GM18511 (cell line): Measurements from ENCODE around the gene ARHGAP6.
A peak's percentile ranks its signal among the peaks of the same experiment; 100 is the strongest.

Experiments used
- ATAC-seq: cut with Tn5 transposase; IDR thresholded peaks from one replicate; pipeline ENCODE4 v1.9.1; 2021; ENCODE audit warnings: mild to moderate bottlenecking, moderate library complexity; ENCODE audit not compliant: unreplicated experiment

Gene ARHGAP6

DNA sequence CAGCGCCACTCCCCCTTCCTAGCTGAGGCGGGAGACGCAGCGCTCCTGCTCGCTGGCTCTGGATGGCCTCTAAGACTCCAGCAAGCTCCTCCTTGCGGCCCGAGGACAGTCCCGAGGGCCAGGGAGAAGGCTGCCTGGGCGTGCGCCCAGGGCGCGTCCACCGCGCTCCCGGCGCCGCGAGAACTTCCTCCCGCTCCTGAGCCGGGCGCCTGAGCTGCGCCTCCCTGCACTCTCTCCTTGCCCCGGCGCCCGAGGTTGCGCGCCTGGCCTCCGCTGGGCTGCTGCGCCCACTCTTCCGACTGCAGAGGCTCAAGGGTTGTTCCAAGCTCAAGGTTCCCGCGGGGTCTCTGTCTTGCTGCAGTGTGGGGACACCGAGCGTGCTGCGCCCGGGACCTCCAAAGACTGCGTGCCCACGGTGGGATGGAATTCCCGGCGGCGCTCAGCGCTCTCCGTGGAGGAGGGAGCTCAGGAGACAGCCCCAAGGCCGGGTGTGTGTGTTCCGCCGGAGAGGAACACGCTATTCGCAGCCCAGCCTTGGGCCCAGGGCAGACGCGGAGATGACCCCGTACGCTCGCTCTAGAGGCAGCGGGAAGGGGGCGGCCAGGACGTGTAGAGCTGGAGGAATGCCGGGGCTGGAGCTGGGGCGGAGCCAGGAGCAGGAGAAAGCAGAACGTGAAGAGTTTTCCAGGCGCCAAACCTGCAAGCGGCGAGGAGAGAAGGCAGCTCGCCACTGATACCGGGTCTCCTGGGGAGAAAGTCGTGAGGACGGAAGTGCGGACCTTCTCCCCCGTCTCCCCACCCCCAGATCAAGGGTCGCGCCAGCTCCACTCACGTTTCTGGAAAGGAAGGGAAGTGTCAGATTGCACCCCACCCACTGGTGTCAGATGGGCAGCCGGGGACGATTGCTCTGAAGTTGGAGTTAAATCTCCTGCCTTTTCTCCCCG lies at the start of gene ARHGAP6:
ARHGAP6 (minus strand) TSS at position 753 of the 944 bp plus-strand sequence. CDS start 1,092 bp downstream, outside the sequence.
- ATAC-seq = no peak

DNA sequence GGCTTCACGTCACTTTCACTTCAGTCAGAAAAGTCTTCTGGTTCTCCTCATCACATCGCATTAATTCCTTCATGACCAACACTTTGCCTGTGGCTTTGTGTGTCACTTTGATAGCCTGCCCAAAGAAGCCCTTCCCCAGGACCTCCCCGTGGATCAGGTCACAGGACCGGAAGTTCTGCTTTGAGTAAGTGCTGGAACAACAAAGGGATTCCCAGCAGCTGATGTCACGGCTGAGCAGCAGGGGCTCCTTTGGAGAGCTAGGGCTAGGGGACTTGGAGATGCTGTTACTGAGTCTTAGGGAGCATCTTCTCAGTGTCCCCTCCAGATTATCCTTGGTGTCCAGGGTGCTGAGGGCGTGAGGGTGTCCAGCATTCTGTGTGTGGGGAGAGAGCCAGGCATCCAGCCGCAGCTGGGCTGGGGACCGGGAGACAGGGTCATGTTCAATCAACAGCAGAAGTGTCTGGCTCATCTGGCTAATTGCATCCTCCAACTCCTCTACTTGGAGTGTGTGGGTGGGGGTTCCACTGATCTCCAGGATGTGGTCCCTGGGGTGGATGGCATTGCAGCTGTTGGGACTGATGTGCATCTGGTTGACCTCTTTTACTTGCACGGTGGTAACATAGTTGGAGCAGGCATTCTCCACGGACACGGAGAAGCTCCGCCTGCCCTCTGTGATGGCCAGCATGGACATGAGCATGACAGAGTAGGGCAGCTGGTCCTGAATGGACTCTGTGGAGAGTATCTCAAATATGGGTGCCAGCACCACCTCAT lies 39.2 kb upstream of the ARHGAP6 start:
- ATAC-seq = no peak

DNA sequence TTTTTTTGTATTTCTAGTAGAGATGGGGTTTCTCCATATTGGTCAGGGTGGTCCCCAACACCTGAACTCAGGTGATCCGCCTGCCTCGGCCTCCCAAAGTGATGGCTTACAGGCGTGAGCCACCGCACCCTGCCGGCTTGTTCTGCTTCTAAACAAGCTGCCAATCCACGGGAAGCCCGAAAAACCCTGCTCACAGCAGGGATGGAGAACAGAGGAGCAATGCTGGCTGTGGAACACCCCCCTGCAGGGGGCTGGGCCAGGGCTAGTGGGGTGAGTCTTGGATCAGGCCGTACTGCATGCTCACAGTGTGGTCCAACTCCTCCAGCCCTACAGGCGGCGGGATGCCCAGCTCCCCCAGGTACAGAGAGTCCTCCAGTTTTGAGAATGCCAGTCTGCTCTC lies 38.1 kb upstream of the ARHGAP6 start:
- ATAC-seq = no peak

DNA sequence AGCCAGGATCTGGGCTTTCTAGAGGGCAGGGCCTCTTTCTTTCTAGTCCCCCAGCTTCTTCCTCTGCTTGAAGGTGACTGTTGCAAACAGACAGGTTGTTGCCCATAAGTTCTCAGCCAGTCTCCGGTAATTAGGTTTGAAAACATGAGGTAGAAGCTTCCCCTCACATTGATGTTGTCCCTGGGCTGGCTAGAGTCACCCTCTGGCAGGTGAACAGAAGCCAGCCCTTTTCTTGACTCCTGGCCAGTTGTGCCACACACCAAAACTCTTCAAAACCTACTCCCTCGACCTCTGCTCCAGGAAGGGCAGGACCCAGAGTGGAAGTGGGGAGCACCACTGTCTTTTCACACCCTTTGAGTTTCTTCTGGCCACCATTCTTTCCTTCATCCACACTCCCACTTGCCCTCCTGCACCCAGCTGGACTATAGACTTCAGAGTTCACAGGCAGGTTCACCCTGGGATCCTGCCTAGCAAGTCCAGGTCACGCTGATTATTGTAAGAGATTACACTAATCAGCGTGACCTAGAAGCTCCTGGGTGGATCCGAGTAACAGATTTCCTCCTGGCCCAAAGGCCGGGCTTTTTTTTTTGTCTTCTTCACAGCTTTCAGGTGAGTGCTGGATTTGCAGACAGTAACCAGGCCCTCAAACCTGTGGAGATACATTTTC lies 37.4 kb upstream of the ARHGAP6 start:
- no peak for ATAC-seq

DNA sequence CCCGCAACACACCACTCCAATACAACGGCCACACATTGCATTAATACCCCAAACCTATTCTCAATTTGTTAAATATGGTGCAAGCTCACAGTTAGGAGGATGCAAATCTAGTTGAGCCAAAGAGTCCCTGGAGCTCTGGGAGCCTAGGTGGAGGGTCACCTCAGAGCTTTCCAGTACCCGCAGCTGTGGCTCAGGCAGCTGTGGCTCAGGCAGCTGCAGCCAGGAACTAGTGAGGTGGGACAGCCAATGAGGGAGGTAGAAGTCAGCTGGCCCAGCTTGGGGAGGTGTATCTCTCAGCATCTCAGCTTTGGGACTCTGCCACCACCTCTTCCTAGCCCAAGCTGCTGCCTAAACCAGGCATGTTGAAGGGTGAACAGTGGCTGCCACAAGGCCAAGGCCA lies 36.7 kb upstream of the ARHGAP6 start:
- ATAC-seq = no peak

DNA sequence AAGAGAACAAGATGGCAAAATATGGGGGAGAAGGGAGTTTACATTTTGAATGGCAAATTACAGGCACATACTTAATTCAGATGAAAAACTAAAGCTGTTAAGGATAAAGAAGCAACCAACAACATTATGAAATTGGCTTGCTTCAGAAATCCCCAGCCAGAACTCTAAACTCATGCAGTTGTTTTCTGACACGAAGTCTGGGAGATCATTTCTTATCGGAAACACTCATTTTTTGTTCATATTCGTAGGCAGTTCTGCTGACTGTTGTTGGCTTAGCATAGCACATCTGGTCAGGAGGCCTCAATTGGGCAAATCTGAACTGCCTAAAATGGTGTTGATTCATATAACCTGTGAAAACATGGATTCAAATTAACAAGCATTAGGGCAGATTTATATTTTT lies 33.0 kb upstream of the ARHGAP6 start:
- no peak for ATAC-seq

- ATAC-seq = no peak
These were observed 22.5 kb upstream of the ARHGAP6 start for GRCh38 chrX:11688201-11688600.

- no peak for ATAC-seq
These were observed 21.4 kb upstream of the ARHGAP6 start for GRCh38 chrX:11687157-11687556.

DNA sequence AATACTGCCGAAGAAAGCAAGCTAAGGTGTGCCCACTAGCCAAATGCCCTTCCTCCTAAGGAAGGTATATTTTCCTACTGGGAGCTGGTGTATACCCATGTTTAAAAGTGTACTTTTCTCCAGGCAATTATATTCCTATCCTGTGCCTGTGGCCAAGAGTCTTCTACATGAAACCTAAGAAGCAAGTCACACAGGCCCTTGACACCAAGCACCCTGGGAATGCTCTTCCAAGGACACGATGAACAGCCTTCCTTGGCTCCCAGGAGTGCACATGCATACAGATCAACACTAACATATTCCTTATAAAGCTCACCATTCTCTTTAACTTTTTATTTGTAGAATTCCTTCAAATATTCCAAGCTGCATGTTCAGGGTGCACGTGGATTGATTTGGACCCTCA lies 17.3 kb upstream of the ARHGAP6 start:
- ATAC-seq = no peak

DNA sequence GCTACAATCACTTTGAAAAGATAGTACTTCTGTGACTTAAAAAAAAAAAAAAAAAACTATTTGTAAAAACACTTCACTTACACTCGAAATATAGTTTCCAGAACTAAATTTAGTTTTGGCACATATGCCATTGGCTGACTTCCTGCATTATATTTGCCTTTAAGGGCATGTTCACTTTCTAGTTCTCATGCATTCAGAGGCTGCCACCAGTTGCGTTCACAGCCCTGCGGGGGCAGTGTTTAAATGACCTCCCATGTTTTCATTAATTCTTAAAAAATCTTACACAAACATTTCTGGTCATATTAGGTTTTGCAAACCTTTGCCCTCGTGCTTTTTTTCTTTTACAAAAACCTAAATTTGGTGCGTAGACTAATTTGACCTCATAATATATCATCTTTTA lies 12.4 kb upstream of the ARHGAP6 start:
- no peak for ATAC-seq

DNA sequence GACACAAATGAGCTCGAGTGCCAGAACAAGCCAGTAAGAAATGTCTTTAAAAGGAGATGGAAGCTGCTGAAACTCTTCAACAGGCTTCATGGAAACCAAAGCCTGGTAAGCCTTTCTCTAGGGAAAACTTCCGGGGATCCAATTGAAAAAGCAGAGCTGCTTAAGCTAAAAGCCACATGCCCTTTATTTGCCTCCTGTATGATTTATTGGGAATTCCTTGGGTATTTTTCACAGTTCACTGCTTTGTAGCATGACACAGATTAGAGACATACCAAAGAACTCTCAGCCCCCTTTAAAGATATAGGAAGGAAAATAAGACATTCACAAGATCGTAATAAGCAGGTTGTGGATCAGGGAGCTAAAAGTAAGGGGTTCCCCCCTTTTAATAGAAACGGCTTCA lies 6.5 kb upstream of the ARHGAP6 start:
- ATAC-seq = no peak

DNA sequence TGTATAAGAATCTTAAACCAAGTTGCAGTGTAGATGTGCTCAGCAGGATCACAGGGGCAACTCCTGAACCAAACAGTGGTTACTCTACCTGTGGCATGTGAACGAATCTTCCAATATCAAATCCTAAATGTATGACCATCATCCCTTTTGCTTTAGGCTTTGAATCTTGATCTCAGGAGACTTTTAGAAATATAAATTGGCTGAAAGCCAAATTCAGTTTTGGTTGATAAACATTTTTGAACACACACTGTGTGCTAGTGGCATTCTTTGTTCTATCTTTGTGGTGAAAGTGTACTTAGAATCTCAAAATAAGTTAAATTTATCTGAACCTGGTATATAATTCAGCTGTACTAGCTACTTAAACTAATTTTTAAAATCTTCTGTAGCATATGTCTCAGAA lies 4.6 kb upstream of the ARHGAP6 start:
- no peak for ATAC-seq

- ATAC-seq = peak; percentile 48
These were observed 1.4 kb upstream of the ARHGAP6 start for GRCh38 chrX:11666952-11667685.

DNA sequence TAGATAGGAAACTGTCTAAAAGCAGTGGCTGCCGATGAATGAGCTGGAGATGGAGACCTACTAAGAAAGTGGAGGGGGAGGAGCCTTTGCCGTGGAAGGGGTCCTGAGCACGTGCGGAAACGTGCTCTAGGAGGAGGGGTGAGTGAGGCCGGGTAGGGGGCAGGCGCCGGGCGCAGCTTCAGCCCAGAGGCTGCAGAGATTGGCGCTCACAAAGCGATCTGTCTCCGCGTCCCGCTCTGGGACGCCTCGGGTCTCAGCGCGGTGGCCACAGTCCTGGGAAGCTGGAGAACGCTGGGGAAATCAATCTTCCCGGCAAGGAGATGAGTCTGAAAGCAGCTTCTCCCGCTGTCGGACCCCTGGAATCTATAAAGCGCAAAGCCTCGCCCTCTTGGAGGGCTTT lies 444 bp upstream of the ARHGAP6 start:
- ATAC-seq = no peak

DNA sequence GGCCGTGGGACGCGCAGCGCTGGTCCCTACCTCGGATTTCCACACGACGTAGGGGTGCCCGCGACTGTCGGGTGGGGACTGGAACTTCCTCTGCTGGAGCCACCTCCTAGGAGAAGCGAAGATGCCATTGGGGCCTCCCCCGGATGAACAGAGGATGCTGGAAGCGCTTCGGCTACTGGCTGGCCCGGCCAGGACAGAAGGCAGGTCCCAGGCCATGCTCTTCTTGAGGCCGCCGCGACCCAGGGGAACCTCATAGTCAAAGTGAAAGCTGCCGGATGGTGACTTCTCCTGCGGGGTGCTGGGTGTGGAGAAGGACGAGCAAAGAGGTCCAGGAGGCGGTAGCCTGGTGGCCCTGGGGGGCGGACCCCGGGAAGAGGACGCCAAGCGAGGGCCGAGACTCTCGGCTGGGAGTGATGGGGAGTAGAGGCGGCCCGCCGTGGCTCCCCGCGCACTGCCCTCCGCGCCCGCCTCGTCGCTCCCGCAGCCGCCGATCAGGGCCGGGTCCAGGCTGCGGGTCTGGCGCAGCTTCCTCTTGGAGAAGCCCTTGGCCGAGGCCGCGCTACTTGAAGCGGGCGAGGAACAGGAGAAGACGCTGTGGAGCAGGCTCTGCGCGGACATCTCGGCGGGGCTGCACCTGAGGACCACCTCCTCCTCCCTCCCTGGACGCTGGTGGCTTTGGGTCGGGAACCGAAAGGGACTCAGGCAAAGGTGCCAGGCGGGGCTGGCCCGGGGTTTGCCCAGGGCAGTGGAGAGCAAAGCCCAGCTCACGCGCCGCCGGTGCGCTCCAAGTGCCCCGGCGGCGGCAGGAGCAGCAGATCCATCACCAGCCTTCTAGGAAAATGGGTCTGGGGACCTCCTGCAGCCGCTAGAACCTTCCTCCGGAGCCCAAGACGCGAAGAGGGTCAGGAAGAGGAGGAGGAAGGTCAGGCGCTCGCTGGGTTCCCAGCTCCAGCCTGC lies 1.2 kb downstream of the ARHGAP6 start:
- no peak for ATAC-seq

- ATAC-seq = no peak
These were observed 1.9 kb downstream of the ARHGAP6 start for GRCh38 chrX:11663875-11664210.

DNA sequence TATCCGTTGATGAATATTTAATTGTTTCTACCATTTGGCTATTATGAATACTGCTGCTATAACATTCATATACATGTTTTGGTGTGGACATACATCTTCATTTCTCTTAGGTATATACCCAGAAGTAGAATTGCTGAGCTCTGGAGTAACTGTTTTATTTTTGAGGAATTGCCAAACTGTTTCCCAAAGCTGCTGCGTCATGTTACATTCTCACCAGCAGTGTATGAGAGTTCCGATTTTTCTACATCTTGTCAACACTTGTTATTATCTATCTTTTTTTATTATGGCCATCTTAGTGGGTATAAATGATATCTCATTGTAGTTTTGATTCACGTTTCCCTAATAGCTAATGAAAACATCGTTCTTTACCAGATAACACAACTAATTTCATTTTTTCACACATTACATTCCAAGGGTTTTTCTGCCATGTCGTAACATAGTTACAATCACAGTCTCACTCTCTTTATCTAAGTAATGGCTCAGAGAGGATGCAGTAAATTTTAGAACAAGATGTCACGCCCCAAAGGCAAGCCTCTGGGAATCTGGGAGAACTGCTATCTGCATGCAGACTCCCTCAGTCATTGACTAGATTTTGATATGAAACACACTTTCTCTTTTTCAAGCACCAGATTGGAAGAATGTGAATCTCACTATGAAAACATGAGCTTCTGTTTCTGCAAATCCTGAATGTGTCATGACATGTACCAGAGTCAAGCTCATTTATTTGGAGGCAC lies 10.3 kb downstream of the ARHGAP6 start:
- no peak for ATAC-seq

DNA sequence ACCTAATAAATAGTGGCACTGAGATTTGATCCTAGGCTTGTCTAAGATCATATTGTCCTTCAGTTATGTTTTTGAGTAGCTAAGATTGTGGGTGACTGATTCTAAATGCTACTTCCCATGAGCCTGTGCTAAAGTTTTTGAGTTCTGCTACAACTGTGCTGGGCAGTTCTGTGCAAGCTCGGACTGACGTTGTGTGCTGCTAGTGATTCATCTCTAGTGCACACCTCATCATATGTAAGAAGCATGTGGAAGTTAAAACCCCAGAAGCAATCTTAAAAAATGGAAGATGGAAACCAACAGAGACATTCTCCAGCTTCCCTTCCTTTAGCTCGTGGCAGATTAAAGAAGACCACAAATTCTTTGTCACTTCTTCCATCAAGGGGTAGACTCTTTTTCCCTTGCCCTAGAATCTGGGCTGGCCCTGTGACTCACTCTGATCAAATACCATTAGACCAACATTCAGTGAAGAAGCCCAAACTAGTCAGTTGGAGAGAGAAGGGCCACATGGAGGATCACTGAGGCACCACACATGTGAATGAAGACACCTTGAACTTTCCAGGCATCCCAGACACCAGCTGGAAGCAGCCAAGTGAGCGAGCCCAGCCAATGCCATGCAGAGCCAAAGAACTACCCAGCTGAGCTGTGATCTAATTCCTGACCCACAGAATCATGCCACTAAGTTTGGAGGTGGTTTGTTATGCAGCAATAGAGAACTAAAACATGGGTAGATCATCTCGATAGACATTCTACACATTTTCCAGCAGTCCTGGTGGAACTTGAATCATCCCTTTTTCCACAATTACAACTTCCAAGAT lies 16.8 kb downstream of the ARHGAP6 start:
- no peak for ATAC-seq
